ENCODE data around the gene GH1.

- no peak for TF ChIP-seq RNF2 (IDR thresholded peaks at IDR 0.05; ENCODE audit: borderline replicate concordance, low read depth)
- TF ChIP-seq JUN (IDR thresholded peaks at IDR 0.05) = no peak
- TF ChIP-seq USF2 (IDR thresholded peaks at IDR 0.05) = no peak
- no peak for TF ChIP-seq ZSCAN20 (CRISPR knock-in tag; IDR thresholded peaks at IDR 0.05)
These were observed 7.0 kb downstream of the GH1 start for GRCh38 chr17:63911657-63912100.

All from A549 (cell line).